ENCODE data around the gene GALE.

DNA sequence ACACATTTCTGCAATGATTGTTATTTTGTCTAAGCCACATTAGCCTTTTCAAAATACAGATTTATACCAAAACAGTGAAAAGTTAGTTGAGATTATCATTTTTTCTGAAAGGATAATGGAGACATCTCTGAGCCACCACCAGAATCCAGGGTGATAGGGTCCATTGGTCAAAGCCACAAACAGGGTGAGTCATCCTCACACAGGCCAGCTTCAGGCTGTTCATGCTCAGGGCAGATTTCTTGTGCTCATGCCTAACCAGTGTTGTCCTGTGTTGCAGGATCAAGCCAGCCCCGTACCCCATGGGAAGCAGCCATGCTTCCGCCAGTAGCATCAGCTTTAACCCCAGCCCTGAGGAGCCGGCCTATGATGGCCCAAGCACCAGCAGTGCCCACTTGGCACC is 43.9 kb downstream of the GALE start:
- no peak for TF ChIP-seq YY1 (IDR thresholded peaks at IDR 0.05; ENCODE audit: insufficient read depth, insufficient read length)
- no peak for TF ChIP-seq ZNF274 (IDR thresholded peaks at IDR 0.05; ENCODE audit: low read depth, low read length)
- no peak for TF ChIP-seq SUZ12 (IDR thresholded peaks at IDR 0.05; ENCODE audit: extremely low read depth, insufficient read depth, insufficient read length)

All from NT2/D1 (cell line).